Right lobe of liver (tissue), 4 donors: ENCODE results near the gene SMARCD2.

Experiments
- POLR2A ChIP-seq: fragments of 450-650 bp; IDR thresholded peaks from one replicate; pipeline ENCODE4 v1.6.1; 2017; ENCODE audit warnings: antibody characterized with exemption, mild to moderate bottlenecking
- TF ChIP-seq, protein P1 (sequence below), 4 donors: fragments of 200-600 bp in 3 of 4; fragments of 450-650 bp in 1 of 4; IDR thresholded peaks; one replicate each; pipeline versions ENCODE4 v1.5.1 to v1.8.0; 2016 to 2022; ENCODE audit warnings: antibody characterized with exemption in 4 of 4, mild to moderate bottlenecking in 2 of 4
- donor health status: DM: no; HTN: no; CAD: no.
- donor health status: DM: no; HTN: no; CAD: no.
- donor health status: DM: no; HTN: yes; CAD: no.

DNA sequence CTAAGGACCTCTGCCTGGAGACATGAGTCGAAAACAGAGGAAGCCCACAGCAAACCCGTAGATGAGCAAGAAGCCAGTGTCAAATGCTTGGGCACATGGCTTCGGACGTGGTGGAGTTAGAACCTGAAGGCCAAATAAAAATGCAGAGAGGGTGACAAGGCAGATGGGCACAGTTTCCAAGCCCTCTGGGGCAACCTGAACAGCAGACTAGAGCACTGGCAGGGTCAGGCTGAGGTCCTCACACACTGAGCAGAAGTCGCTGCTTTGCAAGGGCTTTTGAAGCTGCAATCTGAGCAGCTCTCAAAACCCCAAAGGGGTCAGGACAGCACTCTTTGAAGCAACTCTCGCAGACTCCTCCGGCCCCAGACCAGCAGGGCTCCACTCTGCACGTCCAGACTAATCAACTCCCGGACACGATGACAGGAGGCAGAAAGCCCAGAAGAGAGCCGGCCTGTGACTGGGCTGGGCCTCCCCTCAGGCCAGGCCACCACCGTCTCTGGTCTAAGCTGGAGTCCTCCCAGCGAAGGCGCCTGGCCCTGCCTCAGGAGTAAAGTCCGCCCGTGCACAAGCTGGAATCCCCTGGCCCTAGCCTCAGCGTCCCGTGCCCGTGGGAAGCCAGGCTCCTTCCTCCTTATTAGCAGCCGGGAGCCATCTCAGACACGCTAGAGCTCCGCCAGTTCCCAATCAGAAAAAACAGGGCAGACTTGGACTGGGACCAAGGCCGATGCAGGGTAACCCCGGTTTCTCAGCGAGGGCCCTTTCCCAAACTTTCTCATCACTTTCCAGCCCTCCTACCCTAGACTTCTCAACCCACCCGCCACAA, 924 bp downstream of the SMARCD2 start:
- TF ChIP-seq, protein P1, sequence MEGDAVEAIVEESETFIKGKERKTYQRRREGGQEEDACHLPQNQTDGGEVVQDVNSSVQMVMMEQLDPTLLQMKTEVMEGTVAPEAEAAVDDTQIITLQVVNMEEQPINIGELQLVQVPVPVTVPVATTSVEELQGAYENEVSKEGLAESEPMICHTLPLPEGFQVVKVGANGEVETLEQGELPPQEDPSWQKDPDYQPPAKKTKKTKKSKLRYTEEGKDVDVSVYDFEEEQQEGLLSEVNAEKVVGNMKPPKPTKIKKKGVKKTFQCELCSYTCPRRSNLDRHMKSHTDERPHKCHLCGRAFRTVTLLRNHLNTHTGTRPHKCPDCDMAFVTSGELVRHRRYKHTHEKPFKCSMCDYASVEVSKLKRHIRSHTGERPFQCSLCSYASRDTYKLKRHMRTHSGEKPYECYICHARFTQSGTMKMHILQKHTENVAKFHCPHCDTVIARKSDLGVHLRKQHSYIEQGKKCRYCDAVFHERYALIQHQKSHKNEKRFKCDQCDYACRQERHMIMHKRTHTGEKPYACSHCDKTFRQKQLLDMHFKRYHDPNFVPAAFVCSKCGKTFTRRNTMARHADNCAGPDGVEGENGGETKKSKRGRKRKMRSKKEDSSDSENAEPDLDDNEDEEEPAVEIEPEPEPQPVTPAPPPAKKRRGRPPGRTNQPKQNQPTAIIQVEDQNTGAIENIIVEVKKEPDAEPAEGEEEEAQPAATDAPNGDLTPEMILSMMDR (IDR thresholded peaks at IDR 0.05) = no peak
- no peak for TF ChIP-seq POLR2A
